Heart right ventricle (tissue), 16 donors: ENCODE results near the gene ITGAE. TPM values are rescaled to one million over a fixed set of nuclear protein-coding genes. Genes with fewer than 3 reads are reported as not detected.
"Not testable (repeated sequence)": the region's sequence is repeated elsewhere in the genome, so short reads cannot be mapped to it uniquely, and the experiment has no call there.

Experiments
- ATAC-seq, 8 donors: fragments of 200-7000 bp; cut with Tn5 transposase; one replicate each; pipeline ENCODE4 v1.9.1; 2020; ENCODE audit warnings: mild to moderate bottlenecking in 8 of 8, moderate library complexity in 8 of 8, moderate number of reproducible peaks in 1 of 8
- DNase-seq, 2 donors: peaks; one replicate each; pipeline ENCODE4 v3.0.0-alpha.2; 2020
- H3K27ac ChIP-seq, 10 donors: fragments of 200-600 bp; sonication (generic) in 2 of 10; one replicate each; pipeline versions ENCODE4 v1.5.0 to v1.8.0; 2020 to 2022; ENCODE audit warnings: mild to moderate bottlenecking in 3 of 10
- H3K27me3 ChIP-seq, 7 donors: fragments of 200-600 bp; one replicate each; pipeline ENCODE4 v1.8.0; 2021 to 2022; ENCODE audit warnings: mild to moderate bottlenecking in 2 of 7
- H3K36me3 ChIP-seq, 9 donors: fragments of 200-600 bp; sonication (generic) in 1 of 9; one replicate each; pipeline versions ENCODE4 v1.5.0 to v1.8.0; 2020 to 2022; ENCODE audit warnings: mild to moderate bottlenecking in 2 of 9
- H3K4me1 ChIP-seq, 9 donors: fragments of 200-600 bp; sonication (generic) in 1 of 9; one replicate each; pipeline versions ENCODE4 v1.5.0 to v1.8.0; 2020 to 2022; ENCODE audit warnings: mild to moderate bottlenecking in 4 of 9
- H3K4me3 ChIP-seq, 10 donors: fragments of 200-600 bp; sonication (generic) in 2 of 10; one replicate each; pipeline versions ENCODE4 v1.5.0 to v1.8.0; 2020 to 2022; ENCODE audit warnings: mild to moderate bottlenecking in 7 of 10, moderate library complexity in 2 of 10
- H3K9me3 ChIP-seq, 11 donors: fragments of 200-600 bp in 10 of 11; sonication (generic) in 2 of 11; one replicate each; pipeline versions ENCODE4 v1.5.0 to v1.8.0; 2013 to 2022; ENCODE audit warnings: mild to moderate bottlenecking in 2 of 11, control low read depth in 1 of 11, moderate library complexity in 1 of 11
- CTCF ChIP-seq, 9 donors: fragments of 200-600 bp; sonication (generic) in 2 of 9; IDR thresholded peaks; one replicate each; pipeline versions ENCODE4 v1.5.0 to v1.8.0; 2021 to 2022; ENCODE audit warnings: antibody characterized with exemption in 9 of 9, mild to moderate bottlenecking in 5 of 9, moderate library complexity in 1 of 9
- WGBS, 2 donors: extraction: QIAGEN DNeasy Blood & Tissue Kit; methylation state at CpG; one replicate each; pipeline ENCODE4 v1.1.7; 2013; ENCODE audit warnings: inconsistent platforms in 1 of 2; 5-methylcytosine and 5-hydroxymethylcytosine counted together
- intact Hi-C, 10 donors: fragments of 100-400 bp; cut with DNase I; formaldehyde crosslinking; loops; one replicate each; pipeline versions ENCODE4 v1.11.1 to v1.14.2; 2022
- polyA plus RNA-seq, 2 donors: library from polyadenylated mRNA; stranded (reverse); fragments of 200-250 nt; gene quantifications; one replicate each; pipeline ENCODE4 v1.2.3, GENCODE V29; 2013
- total RNA-seq, 10 donors: library from RNA; stranded (reverse); fragmentation: NEBNext Ultra II Directional in 3 of 10; extraction: Animal tissue kit (Norgen Biotek cat#: 25700) in 3 of 10; gene quantifications; one replicate each; pipeline versions ENCODE4 v1.2.1 to v1.2.4, GENCODE V29; 2021 to 2023
- donor health status: Arrhythmogenic right ventricular cardiomyopathy.
- donor health status: ischemic (EF 13 %, LVEDD 7.1; RV severe dilation, severe dysfunction).
- donor health status: healthy with polysubstance abuse.
- donor health status: DM: no; HTN: yes; CAD: no.
- donor health status: DM: no; HTN: no; CAD: no.
- donor health status: ischemic (EF 25% LVEDD 6.9; RV normal size, moderate dysfunction).
- donor health status: ischemic (EF 25% LVEDD 5.7; RV mildly dilated, moderate dysfunction).
- donor health status: healthy.
- donor health status: DM: yes; HTN: yes; CAD: no.
- donor health status: Ischemic cardiomyopathy.
- donor health status: ischemic (EF 35%, LVEDD 5.7; RV mildly dilated, moderate dysfunction).
- donor health status: nonischemic (EF 11% LVEDD 7.7; RV severe dilation, severe dysfunction).
- donor health status: DM: yes; HTN: yes; CAD: no.
- donor health status: PGD.
- donor health status: ischemic (EF 29% LVEDD 5.4; RV normal size, mild dysfunction).
- donor health status: nonischemic (EF 23%, LVEDD 6.1; RV moderate dilation, normal function).

Gene ITGAE
- total and polyA plus RNA-seq, 12 donors = 14.0 to 35.4 (median 16.8) TPM

GRCh38 chr17:3794557-3795389 lies 6.2 kb downstream of the ITGAE start:
- Histone ChIP-seq H3K27me3 (no peaks in the 10 kb centered on the region), H3K9me3 (no peaks in the 10 kb centered on the region), H3K4me3 (no peak overlapping the region), H3K4me1 (peaks cover 0 to 13% (median 0%) of the 10 kb centered on the region in 9 donors), H3K36me3 (no peaks in the 10 kb centered on the region), H3K27ac (peak overlapping the region in 1 of 10 donors; percentile 14)
- no peak for ATAC-seq
- 69 to 71% methylated on average over 26 of the region's 26 CpGs for WGBS, 2 donors
- intact Hi-C loops = no loop called here
- no peak for TF ChIP-seq CTCF (IDR thresholded peaks at IDR 0.05)
- no peak for DNase-seq

GRCh38 chr17:3794152-3794551 lies 6.8 kb downstream of the ITGAE start:
- H3K27ac ChIP-seq, H3K36me3 ChIP-seq, DNase-seq, H3K27me3 ChIP-seq, intact Hi-C loops, H3K4me1 ChIP-seq, ATAC-seq, H3K4me3 ChIP-seq, H3K9me3 ChIP-seq: not testable (repeated sequence)
- 92% methylated on average over 9 of the region's 9 CpGs for WGBS, 2 donors

- intact Hi-C loops, ATAC-seq: not testable (repeated sequence)
- 81 to 84% methylated on average over 7 of the region's 7 CpGs for WGBS, 2 donors
Observed at GRCh38 chr17:3793258-3793657, 7.7 kb downstream of the ITGAE start.

GRCh38 chr17:3792481-3792880 lies 8.5 kb downstream of the ITGAE start:
- peak in 1 of 8 donors; percentile 63 for ATAC-seq

More at GRCh38 chr17:3793258-3793657, 7.7 kb downstream of the ITGAE start:
- H3K27ac ChIP-seq, H3K36me3 ChIP-seq, DNase-seq, H3K4me1 ChIP-seq, H3K27me3 ChIP-seq, H3K9me3 ChIP-seq, H3K4me3 ChIP-seq: not testable (repeated sequence)

GRCh38 chr17:3788200-3788599 lies 12.8 kb downstream of the ITGAE start:
- DNase-seq (no peak), ATAC-seq (no peak)
- TF ChIP-seq CTCF (IDR thresholded peaks at IDR 0.05) = no peak

More at GRCh38 chr17:3792481-3792880, 8.5 kb downstream of the ITGAE start:
- 70 to 73% methylated on average over 6 of the region's 6 CpGs for WGBS, 2 donors
- no peak for DNase-seq
- H3K27ac ChIP-seq = no peak overlapping the region
- H3K9me3 ChIP-seq = no peaks in the 10 kb centered on the region
- TF ChIP-seq CTCF (IDR thresholded peaks at IDR 0.05) = no peak
- no peaks in the 10 kb centered on the region for H3K4me1 ChIP-seq
- intact Hi-C loops = no loop called here
- H3K27me3 ChIP-seq = no peaks in the 10 kb centered on the region
- no peaks in the 10 kb centered on the region for H3K36me3 ChIP-seq
- H3K4me3 ChIP-seq = no peak overlapping the region

GRCh38 chr17:3785323-3785722 lies 15.7 kb downstream of the ITGAE start:
- H3K27ac ChIP-seq, H3K27me3 ChIP-seq, H3K36me3 ChIP-seq, intact Hi-C loops, DNase-seq, H3K9me3 ChIP-seq, ATAC-seq, H3K4me3 ChIP-seq, H3K4me1 ChIP-seq: not testable (repeated sequence)
- 84% methylated on average over 5 of the region's 5 CpGs for WGBS, 2 donors

More at GRCh38 chr17:3788200-3788599, 12.8 kb downstream of the ITGAE start:
- Histone ChIP-seq H3K27me3 (no peaks in the 10 kb centered on the region), H3K4me3 (no peak overlapping the region), H3K36me3 (no peaks in the 10 kb centered on the region), H3K4me1 (no peaks in the 10 kb centered on the region), H3K9me3 (no peaks in the 10 kb centered on the region), H3K27ac (no peak overlapping the region)
- WGBS, 2 donors = 68 to 72% methylated on average over 2 of the region's 2 CpGs
- intact Hi-C loops = no loop called here
